ENCODE data around the gene GSC2.

GSC2 gene

DNA sequence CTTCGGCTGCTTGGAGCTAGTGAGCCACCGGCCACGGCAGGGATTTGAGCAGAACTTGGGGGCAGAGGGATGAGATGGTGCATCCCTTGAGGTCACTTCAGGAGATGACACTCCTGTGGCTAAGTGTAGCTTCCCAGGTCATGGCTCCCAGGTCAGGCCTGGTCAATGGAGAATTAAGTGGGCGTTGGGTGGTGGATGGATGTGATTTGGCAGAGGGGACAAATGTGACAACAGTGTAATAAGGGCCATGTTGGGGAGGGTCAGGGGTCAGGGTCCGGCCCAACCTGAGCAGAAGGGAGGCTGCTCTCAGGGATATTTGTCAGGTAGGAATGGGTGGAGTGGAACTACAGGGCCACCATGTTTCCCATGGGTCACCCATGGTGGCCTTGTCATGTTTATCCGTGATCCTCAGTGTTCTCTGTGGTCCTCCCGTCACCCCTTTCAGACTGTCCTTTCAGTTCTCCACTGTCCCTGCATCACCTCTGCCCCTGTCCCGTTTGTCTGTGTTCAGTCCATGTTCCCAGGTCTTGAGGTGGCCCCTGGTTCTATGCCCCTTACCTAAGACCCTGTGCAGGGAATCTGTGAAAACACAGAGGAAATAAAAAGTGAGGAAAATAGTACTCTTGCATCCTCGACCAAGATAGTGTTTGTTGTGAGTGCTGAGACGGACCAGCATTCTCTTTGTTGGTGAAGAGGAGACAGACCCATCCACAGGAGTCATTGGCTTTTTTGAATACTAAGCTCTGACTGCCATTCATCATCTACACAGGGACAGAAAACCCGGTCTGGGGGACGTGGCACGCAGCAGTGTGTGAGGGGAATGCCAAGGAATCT, 22.3 kb upstream of the GSC2 start:
- no peak for DNase-seq (ENCODE audit: extremely low read depth, low read depth)
- TF ChIP-seq, protein P1, sequence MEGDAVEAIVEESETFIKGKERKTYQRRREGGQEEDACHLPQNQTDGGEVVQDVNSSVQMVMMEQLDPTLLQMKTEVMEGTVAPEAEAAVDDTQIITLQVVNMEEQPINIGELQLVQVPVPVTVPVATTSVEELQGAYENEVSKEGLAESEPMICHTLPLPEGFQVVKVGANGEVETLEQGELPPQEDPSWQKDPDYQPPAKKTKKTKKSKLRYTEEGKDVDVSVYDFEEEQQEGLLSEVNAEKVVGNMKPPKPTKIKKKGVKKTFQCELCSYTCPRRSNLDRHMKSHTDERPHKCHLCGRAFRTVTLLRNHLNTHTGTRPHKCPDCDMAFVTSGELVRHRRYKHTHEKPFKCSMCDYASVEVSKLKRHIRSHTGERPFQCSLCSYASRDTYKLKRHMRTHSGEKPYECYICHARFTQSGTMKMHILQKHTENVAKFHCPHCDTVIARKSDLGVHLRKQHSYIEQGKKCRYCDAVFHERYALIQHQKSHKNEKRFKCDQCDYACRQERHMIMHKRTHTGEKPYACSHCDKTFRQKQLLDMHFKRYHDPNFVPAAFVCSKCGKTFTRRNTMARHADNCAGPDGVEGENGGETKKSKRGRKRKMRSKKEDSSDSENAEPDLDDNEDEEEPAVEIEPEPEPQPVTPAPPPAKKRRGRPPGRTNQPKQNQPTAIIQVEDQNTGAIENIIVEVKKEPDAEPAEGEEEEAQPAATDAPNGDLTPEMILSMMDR (IDR thresholded peaks at IDR 0.05; ENCODE audit: low read depth, low read length): no peak

DNA sequence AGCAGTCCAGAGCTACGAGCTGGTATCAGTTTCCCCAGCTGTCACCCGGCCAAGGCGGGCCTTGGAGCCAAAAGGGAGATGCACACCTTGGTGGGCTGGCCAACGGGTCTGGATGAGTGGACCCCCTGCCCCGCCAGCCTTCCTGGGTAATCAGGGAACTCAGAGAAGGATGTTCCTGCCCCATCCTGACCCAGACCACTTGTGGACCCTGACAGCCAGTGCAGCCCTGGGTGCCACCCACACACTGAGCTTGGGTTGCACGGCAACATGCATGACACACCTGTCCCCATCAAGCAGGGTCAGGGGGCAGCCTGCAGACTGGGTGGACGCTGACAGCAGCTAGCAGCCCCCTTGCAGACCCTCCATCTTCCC, 19.8 kb upstream of the GSC2 start:
- DNase-seq (ENCODE audit: extremely low read depth, low read depth): no peak
- TF ChIP-seq, protein P1 (IDR thresholded peaks at IDR 0.05; ENCODE audit: low read depth, low read length): no peak

DNA sequence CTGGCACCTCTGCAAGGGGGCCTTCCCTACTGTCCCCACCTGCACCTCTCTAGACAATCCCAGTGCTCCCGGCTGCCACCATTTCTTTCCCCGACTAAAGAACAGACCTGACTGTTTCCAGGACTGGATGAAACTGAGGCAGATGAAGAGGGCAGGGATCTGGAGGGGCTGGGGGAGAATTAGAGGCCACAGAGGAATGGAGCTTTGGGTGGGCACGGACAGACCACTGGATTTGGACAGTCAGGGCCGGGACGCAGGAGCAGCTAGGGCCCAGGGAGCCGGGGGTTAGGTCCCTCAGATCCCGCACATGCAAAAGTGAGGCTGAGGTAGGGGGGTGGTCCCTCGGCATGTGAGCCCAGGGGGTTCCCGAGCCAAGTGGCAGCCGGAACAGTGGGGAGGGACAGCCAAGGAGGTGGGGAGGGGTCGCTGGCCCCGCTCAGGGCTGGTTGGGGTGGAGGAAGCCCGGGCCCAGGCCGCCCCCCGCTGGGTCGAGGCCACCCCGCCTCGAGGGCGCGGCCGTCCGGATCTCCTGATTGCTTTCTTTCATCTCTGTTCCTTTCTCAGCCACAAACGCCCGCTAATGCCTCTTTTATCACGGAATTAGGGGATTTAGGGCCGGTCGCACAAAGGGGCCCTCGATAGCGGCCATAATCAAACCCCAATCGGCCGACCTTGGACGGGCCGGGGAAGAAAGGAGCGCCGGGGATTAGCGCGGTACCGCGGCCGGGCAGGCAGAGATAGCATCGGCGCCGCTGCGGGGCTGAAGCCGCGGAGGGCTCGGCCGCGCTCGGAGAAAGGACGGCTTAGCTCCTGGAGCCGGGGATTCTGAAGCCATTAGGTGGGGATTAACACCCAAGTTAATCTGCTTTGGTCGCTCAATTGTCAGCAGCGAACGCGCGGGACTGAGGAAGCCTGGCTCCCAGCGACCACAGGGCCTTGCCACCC, 19.2 kb upstream of the GSC2 start:
- DNase-seq (ENCODE audit: extremely low read depth, low read depth): no peak
- TF ChIP-seq, protein P1 (IDR thresholded peaks at IDR 0.05; ENCODE audit: low read depth, low read length): no peak

DNA sequence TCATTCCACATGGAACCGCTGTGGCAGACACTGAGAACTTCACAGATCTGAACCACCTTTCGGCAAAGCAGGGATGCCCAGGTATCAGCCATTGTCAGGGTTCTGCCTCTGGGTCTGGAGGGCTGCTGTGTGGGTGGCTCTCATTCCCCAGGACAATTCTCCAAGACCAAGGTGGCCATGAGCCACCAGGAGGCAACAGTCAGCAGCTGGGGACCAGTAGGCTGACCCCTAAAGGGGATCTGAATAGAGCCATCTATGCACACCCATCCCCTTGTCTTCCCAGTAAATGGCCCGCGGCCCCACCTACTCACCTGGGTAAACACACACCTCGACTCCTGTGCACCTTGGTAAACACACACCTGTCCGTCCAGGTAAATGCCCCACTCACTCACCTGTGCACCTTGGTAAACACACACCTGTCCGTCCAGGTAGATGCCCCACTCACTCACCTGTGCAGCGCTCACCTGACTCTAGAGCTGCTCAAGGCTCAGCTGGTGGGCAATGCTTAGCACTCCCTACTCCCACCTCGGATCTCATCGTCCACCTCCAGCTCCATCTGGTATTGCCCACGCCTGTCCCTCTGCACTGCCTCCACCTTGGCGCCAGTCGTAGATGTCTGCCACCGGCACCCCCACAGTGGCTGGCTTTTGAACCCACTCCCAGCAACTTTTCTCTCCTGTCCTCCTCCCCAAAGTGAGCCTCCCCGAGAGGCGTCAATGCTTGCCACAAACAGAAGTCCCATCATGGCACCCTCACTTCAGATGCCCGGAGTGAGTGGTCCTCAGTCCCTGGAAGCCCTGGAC, 18.2 kb upstream of the GSC2 start:
- DNase-seq (ENCODE audit: extremely low read depth, low read depth): no peak
- TF ChIP-seq, protein P1 (IDR thresholded peaks at IDR 0.05; ENCODE audit: low read depth, low read length): no peak; the same call in 1 of the 2 replicates

DNA sequence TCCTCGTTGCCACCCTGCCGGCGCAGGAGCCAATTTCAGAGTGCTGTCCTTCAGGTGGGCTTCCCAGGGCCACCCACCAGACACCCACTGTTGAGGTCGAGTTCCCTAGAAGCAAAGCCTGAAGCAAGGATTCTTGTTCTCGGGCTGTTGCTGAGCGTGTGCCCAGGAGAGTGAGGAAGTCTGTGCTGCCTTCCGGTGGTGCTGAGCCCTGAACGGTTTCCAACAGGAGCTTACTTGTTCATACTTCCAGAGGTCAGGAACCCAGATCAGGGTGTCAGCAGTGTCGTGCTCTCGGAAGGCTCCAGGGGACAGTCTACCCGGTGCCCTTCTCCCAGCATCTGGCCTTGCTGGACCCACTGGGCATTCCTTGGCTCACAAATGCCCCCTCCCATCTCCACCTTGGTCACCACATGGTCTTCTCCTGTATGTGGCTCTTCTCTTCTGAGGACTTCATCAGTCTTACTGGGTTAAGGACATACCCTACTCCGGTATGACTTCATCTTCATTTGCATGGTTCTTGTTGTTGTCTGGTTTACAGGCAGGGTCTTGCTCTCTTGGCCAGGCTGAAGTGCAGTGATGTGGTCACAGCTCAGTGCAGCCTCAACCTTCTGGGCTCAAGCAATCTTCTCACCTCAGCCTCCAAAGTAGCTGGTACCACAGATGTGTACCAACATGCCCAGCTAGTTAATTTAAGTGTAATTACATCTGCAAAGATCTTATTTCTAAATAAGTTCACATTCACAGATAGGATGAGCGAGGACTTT, 17.2 kb upstream of the GSC2 start:
- TF ChIP-seq, protein P1 (IDR thresholded peaks at IDR 0.05; ENCODE audit: low read depth, low read length): no peak
- no peak for DNase-seq (ENCODE audit: extremely low read depth, low read depth)

DNA sequence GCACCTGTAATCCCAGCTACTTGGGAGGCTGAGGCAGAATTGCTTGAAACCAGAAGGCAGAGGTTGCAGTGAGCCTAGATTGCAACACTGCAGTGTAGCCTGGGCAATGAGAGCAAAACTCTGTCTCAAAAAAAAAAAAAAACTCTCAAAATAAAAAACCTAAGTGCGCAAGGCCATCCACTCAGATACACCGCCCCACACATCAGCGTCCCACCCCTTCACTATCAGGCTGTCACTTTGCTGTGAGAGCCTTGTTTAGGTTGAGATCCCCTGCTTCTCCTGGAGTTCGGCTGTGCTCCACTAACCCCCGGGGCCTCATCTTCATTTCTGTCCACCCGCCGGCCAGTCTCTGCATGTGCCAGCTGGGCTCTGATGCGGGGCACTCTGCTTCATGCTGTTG, 16.3 kb upstream of the GSC2 start:
- DNase-seq (ENCODE audit: extremely low read depth, low read depth): no peak
- TF ChIP-seq, protein P1 (IDR thresholded peaks at IDR 0.05; ENCODE audit: low read depth, low read length): no peak

Data from AG09319 (cell line).